Daoy (cell line): ENCODE measurements around the gene AK1. TPM values are rescaled to one million over a fixed set of nuclear protein-coding genes. Genes with fewer than 3 reads are reported as not detected.
"Not testable (repeated sequence)": the region's sequence is repeated elsewhere in the genome, so short reads cannot be mapped to it uniquely, and the experiment has no call there.

Experiments used
- DNase-seq: peaks from one replicate; pipeline ENCODE4 v3.0.0-alpha.2; 2015; ENCODE audit warnings: low read depth
- total RNA-seq: library from RNA; depleted of rRNA; stranded (reverse); fragments of >200 nt; shearing (Covaris generic); gene quantifications from 2 replicates; pipeline ENCODE4 v1.2.3, GENCODE V29; 2014

AK1 gene
- total RNA-seq, 1 experiment from 2014 or later: 37.5 TPM

DNA sequence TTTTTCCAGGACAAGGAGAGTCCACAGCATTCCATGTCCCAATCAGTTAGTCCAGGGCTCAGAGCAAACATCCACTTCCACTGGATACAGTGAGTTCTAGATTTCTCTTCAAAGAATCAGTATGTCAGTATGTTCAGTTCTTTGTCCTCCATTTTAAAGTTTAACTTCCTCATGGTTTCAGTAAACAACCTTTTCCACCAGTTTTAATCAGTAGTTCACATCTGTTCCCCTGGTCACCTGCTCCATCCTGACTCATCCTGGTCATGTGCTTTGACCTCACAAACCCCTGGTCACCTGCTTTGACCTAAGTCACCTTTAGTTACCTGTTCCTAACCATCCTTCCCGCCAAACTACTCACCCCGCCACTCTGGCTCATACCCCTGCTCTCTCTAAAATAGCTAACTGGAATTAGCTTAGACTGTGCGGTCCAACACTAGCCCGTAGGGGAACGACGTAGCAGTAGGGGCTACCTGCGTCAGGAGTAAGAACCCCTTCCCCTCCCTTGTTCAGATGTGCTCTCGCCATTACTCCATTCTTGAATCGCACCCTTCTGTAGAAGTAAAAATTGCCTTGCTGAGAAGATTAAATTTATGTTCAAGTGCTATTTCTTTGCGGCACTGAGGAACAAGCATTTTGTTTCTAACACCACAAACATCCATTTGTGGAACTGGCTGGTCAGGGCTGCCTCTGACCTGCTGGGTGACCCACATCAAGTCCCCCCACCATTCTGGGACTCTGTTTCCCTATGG is 28.5 kb downstream of the AK1 start:
- DNase-seq: no peak

DNA sequence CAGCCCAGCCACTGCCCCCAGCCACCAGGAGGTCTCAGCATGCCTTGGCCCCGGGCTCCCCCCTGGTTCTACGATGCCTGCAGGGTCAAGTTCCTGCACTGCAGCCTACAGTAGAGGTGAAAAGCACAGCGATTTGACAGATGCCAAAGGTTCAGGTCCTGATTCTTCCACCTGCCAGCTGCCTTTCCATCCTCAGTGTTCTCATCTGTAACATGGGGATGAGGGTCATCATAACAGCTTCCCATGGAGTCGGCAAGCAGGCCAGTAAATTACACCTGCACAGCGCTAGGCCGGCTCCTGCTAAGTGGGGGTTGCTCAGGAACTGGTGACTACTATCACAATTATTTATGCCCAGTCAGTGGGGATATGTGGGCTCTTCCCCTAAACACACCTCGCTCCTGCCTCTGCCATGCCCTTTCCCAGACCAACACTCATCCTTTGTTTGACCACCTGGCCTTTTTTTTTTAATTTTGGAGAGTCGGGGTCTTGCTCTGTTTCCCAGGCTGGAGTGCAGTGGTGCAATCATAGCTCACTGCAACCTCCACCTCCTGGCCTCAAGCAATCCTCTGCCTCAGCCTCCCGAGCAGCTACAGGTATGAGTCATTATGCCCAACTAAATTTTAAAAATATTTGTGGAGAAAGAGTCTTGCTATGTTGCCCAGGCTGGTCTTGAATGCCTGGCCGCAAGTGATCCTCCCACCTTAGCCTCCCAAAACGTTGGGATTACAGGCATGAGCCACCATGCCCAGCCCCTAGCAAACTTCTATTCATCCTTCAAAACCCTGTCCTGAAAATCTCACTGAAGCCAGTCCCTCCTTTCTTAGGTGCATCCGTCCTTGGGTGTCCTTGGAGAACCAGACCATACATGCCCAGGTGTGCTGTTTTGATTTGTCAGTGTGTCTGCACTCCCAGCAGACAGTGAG is 29.4 kb downstream of the AK1 start:
- no peak for DNase-seq

DNA sequence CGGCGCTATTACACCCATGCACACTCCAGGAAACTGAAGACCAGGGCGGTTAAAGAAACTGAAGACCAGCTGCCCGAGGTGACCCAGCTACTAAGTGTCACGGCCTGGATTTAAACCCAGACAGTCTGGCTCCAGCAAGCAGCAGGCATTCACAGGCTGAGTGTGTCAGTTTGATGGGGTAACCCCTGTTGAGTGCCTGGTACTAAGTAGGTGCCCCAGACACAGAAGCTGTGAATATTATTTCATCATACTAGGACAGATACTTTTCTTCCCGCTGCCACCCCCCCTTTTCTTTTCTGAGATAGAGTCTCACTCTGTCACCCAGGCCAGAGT is 30.3 kb downstream of the AK1 start:
- DNase-seq: no peak

DNA sequence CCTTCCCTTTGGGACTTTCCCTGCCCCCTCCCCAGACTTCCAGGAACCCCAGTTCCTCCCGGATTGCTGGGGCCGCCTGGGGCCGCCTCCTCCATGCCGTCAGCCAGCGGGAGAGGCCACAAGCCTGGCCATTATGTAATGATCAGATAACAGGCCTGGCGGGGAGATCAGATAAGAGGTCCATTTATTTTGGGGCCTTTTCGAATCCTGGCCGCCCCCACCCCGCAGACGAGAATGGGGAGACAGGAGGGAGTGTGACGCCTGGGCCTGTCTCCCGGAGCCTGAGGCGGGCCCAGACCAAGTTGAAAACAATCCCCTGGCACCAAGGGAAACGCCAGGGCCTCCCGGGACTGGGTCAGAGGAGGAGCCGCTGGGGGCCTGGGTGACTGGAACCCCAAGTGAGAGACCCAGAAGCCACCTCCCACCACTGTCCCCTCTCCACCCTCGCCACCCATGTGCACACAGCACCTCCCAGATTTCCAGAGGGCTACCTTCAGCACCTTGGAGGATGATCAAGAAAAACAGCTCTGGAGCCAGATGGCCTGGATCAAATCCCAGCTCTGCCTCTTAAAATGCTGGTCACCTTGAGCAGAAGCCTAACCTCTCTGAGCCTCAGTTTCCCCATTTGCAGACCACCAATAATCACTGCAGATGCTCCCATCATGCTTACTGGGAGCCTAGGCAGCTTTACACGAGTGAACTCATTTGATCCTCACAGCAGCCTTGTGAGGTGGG is 30.9 kb downstream of the AK1 start:
- no peak for DNase-seq

DNA sequence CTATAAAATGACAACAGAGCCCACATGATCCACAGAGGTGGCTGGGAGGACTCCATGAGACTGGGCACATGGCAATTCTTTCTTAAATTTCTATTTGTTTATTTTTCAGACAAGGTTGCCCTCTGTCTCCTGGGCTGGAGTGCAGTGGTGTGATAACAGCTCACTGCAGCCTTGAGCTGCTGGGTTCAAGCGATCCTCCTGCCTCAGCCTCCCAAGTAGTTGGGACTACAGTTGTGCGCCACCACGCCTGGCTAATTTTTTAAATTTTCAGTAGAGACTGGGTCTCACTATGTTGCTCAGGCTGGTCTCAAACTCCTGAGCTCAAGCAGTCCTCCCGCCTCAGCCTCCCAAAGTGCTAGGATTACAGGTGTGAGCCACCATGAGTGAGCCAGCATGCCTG is 31.9 kb downstream of the AK1 start:
- DNase-seq: not testable (repeated sequence)

DNA sequence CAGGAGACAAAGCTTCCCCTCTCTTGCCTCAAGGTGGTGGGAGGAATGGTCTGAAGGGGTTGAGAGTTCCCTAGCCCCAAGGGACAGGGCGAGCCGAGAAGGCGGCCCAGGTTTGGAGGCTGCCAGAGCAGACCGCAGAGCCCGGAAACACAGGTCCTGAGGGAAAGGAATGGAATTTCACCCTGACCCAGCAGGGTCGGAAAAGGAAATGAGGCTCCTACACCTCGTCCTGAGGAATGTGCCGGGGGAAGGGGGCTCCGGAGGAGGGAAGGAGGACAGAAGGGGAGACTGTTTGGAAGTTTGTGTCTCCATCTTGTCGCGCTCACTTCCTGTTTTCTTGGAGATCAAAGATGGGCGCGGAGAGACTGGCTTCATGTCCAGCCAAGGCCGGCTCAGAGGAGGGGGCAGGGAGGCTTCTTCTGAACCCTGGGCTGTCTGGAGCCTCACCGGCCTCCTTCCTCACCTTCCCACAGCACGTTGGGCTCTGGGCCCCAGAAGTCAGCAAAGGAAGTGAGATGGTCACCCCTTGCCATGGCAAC is 32.6 kb downstream of the AK1 start:
- DNase-seq: peak; percentile 52

DNA sequence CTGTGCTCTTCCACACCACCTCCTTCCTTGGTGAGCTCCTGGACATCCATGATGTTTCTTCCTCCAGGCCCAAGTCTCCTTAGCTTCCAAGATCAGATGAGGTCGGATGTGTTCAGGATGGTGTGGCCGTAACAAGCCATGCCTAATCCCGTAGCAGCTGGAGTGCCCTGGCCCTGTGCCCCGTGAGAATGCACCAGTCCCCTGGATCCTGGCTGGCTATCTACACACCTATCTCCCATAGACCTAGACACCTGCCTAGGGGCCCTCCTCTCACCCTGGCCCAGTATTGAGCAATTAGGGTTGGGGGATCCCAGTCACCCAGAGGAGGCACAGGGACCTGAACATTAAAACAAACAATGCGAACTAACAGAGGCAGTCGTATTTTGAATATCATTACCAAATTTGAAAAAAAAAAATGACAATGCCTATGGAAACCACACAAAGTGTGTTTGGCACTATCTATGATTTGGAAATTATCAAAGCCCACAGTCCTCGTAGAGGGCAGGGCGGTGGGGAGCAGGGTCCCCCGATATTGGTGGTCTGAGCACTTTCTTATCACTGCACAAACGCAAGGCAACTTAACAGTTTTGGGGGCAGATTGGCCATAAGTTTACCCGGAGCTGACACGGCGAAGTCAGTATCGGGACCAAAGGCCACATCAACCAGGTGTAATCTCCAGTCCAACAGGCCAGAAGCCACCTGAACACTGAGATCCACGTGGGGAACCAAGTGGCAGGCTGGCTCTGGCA is 36.2 kb downstream of the AK1 start:
- DNase-seq: no peak

DNA sequence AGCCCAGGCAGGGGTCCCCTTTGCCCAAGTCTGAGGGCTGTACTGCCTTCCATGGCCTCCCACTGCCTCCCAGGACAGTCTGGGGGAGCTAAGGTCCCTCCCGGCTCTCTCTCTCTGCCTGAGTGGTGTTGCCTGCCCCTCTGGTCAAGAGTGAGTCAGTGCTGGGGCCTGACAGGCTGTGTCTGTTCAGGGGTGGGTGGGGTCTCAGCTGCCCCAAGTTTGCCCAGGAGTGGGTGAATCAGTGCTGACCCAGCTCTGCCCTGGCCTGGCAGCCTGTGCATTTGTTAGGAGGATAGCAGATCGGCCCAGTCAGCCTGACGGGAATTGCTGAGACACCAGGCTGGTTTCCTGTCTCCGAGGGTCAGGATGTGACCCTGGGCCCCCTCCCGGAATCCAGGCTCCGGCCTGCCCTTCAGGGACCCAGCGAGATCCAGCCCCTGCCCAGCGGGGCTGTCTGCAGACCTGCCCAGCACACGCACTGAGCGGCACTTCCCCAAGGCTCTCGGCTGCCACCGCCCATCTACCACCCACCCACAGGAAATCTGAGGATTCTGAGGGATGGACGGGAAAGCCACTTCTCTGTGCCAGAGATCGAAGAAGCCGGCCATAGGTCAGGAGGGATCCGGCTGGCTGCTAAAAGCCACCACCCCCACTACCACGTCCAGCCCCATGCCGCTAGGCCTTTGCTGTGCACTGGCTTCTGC is 38.9 kb downstream of the AK1 start:
- peak; percentile 86 for DNase-seq

DNA sequence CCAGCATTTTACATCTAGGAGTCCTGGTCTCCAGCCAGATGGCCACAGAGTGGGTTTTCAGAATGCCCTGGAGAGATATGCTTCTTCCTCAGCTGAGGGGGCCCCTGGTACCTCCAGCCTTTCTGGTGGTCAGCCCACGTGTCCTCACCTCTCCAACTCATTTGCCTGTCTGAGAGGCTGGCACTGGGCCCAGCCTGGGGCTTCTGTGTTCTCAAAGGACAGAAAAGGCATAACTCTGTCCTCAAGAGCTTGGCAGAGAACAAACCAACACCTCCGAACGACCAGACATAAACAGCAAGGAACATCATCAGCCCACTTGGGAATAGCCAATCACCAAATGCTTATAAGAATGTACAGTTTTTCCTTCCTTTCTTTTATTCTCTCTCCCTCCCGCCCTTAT is 40.1 kb downstream of the AK1 start:
- DNase-seq: no peak

DNA sequence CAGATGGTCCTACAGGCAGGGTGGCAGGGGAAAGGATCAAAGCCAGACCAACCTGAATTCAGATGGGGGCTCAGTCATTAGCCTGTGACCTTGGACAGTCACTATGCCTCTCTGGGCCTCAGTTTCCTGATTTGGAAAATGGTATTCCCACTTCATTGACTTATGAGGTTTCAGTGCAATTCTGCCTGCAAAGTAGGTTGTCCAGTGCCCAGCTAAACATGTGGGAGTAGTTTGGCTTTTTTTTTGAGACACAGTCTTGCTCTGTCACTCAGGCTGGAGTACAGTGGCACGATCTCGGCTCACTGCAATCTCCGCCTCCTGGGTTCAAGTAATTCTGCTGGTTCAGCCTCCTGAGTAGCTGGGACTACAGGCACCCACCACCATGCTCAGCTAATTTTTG is 40.9 kb downstream of the AK1 start:
- not testable (repeated sequence) for DNase-seq

DNA sequence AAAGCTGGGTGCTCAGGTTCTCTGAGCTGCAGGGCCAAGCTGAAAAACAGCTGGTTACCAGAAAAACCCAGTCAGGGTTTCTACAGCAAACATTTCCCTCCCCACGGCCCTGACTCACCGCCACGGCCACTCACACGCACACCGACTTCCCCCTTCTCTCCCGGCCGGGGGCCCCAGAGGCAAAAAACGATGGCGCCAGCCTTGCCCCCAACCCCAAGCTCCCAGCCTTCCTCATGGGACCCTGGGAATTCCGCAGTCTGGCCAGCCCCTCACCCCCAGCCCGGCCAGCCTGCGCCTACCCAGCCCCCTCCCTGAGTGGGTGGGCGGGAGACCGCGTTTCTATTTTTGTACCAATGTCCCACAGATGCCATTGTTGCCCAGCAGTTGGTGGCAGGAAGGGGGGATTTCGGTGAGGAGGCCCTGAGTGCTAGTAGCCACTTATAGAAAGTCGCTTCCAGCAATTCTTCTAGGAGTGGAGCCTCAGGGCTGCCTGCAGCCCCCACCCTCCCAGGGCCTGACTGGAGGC is 41.4 kb downstream of the AK1 start:
- DNase-seq: peak; percentile 44

DNA sequence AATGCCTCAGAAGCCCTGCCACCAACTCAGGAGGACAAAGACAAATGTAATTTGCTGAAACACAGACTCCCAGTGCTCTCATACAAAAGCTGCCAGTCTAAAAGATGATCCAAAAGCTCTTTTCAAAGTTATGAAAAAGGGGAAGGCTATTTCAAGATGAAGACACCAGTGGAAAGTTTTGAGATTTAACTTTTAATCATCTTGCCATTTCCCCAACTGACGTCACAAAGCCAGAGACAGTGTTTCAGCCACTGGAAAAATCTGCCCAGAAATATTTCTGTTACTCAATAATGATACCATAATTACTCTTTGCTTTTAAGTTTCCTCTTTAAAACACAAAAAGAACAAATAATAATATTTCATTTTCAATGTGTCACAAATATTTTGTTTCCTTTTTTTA is 43.9 kb downstream of the AK1 start:
- DNase-seq: no peak

DNA sequence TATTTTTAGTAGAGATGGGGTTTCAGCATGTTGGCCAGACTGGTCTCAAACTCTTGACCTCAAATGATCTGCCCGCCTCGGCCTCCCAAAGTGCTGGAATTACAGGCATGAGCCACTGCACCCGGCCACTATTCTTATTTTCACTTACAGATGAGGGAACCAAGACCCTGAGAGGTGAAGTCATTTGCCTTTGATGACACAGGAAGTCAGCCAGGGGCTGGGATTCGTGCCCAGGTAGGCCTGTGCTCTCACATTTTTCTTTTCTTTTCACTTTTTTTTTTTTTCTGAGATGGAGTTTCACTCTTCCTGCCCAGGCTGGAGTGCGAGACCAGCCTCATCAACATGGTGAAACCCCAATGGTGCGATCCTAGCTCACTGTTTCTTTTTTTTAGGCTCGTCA is 45.2 kb downstream of the AK1 start:
- no peak for DNase-seq

DNA sequence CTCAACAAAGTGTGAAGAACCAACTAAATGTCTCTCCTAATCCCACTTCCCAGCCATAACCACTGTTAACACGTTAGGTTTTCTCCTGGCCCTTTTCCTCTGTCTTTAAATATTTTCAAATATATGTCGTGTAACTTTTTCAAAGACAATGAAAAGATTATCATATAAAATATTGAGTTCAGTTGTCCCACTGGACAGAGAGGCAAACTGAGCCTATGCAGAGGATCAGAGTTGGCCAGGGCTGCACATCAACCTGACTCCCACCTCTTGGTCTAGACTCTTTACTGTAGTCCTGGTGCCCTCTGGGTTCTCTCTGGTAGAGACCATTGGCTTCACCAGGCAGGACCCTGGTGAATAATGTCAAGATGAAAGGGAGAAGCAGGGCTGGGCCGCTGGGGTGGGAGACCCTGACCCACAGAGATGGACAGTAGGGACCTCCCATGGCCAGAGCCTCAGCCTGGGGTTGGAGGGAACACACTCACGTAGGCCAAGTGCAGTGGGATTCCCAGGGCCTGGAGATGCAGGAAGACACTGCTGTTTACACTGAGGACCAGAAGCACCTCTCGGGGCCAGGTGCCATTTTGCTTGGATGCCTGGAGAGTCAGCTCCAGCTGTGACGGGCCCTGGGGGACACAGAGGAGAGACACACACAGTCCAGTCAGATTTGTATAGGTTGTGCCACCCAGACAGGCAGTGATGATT is 48.1 kb downstream of the AK1 start:
- DNase-seq: no peak

DNA sequence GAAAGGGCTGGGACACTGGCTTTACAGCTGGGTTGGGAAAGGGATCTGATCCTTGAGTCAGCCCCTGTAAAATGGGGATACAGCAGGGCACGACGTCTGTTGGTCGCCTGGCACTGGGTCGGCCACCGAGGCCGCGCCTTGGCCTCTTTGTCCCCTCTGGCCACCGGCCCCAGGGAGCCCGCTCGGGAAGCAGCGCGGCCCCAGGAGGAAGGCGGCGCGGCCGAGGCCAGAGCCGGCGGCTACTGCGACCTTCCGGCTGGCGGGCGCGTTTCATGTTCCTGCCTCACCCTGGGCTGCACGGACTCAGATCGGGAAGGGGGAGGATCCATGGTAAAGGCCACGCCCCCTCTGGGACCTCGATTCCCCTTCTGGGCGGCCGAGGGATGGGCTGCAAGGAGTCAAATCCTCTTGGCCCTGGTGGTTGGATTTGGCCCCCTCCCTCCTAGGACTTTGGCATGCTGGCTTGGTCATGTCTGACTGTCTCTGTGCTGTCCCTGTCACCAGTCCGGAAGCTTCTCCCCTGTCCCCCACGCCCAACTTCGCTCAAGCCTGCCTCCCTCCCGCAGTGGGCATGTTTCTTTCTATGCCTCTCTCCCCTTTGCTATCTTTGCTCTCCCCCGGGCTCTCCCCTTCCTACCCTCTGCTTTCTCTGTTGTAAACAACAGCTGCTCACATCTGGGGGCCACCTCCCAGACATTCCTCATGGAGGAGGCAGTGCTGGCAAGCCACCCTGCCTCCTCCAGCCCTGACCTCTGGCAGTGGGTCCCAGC is 49.0 kb downstream of the AK1 start:
- no peak for DNase-seq

DNA sequence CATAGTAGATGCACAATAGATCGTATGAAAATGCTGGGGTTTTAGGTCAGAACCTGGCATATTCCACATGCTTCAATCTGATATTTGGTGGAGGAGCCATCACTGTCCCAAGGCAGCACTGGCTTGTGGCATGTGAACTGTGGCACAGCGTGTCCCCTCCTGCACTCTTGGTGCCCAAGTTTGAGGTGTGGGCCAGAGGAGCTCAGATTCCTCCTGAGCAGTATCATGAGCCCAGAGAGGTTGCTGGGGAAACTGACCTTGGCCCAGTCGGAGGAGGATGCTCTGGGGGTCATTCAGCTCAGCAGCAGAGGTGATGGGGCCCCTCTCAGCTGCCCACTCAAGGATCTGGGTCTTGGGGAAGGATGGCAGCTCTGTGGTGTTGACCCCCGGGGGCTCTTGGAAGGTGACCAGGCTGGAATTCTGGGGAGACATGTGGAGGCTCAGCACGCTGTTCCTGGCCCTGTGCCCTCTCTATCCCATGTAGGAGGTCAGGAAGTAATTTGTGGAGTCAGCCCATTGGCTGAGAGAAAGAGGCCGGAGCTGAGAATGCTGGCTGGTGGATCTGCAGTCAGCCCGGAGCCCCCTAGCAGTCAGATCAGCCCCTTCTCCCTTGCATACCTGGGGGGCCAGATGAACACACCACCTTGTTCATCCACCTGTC is 51.1 kb downstream of the AK1 start:
- no peak for DNase-seq

DNA sequence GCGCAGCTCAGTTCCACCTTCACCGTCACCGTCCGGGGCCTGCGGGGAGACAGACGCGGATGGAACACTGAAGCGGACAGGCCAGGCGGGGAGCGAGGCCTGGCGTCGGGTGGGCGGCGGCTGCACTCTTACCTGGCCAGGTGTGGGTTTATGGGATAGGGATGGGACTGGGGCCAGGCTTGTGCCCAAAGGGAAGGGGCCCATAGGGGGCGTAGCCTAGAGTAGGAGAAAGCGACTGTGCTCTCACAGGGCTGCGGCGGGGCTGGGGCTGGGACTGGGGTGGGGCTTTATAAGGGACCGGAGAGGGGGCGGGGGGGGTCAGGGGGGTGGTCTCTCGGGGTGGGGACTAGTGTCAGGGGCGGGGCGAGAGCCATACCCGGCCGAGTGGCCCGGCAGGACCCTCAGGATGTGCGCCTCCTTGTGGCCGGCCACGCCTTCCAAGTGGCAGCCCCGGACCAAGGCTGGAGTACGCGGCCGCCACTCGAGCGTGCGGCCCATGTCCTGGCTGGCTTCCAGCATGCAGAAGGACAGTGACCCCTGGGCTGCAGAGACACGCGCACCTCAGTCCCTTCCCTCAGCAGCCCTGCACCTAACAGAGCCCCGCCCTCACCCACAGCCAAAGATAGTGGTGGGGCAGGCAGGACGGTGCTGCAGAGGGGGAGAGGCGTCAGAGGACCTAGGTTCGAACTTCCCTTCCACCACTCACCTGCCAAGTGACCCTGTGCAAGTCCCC is 52.0 kb downstream of the AK1 start:
- DNase-seq: no peak

DNA sequence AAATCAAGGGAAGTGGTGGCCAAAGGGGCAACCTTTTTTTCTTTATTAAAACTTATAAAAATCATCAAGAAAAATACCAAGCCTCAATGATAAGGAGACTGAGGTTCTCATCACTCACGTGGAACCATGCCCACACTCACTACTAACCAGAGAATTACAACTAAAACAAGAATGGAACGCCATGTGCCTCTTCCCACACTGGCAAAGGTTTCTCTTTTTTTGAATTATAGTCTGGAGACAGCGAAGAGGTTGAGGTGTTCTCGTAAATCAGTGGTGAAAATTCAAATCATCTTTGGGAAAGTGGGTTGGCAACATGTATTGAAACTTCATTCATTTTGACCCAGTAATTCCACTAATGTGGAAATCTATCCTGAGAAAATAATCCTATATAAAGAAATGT is 55.4 kb downstream of the AK1 start:
- no peak for DNase-seq
